Stomach (tissue), 9 donors: Measurements from ENCODE around the gene ABCG5. TPM values are rescaled to one million over a fixed set of nuclear protein-coding genes. Genes with fewer than 3 reads are reported as not detected.

Experiments used
- DNase-seq, 2 donors: peaks; one replicate each; pipeline versions ENCODE4 v3.0.0 to v3.0.0-alpha.2; 2013 to 2019
- H3K27ac ChIP-seq, 5 donors: fragments of 200-600 bp in 4 of 5; sonication (generic) in 4 of 5; one replicate each; pipeline ENCODE4 v1.5.1; 2013 to 2019; ENCODE audit warnings: mild to moderate bottlenecking in 1 of 5, moderate library complexity in 1 of 5
- H3K27me3 ChIP-seq, 3 donors: fragments of 200-600 bp; sonication (generic); one replicate each; pipeline ENCODE4 v1.5.1; 2017 to 2019; ENCODE audit warnings: mixed run types in 1 of 3
- H3K36me3 ChIP-seq, 4 donors: fragments of 200-600 bp; sonication (generic); 1 replicate in 3 of 4; 2 replicates in 1 of 4; pipeline ENCODE4 v1.5.1; 2016 to 2019
- H3K4me1 ChIP-seq, 4 donors: fragments of 200-600 bp; sonication (generic); one replicate each; pipeline ENCODE4 v1.5.1; 2016 to 2019
- H3K4me3 ChIP-seq, 4 donors: fragments of 200-600 bp; sonication (generic) in 3 of 4; one replicate each; pipeline ENCODE4 v1.5.1; 2016 to 2019; ENCODE audit warnings: mild to moderate bottlenecking in 1 of 4
- H3K9me3 ChIP-seq, 4 donors: fragments of 200-600 bp; sonication (generic); one replicate each; pipeline ENCODE4 v1.5.1; 2016 to 2019
- CTCF ChIP-seq, 7 experiments: fragments of 450-650 bp in 4 of 7; fragments of 200-600 bp in 3 of 7; sonication (generic) in 3 of 7; IDR thresholded peaks; one replicate each; pipeline ENCODE4 v1.5.1; 2016 to 2019; ENCODE audit warnings: antibody characterized with exemption in 7 of 7, control low read depth in 2 of 7, mild to moderate bottlenecking in 1 of 7
- EP300 ChIP-seq: sonication (generic); formaldehyde crosslinking; IDR thresholded peaks from one replicate; pipeline ENCODE4 v1.6.1; 2017; ENCODE audit warnings: antibody characterized with exemption
- POLR2A ChIP-seq, 4 donors: fragments of 450-650 bp; IDR thresholded peaks; one replicate each; pipeline ENCODE4 v1.6.1; 2016; ENCODE audit warnings: antibody characterized with exemption in 4 of 4, control low read depth in 2 of 4, mild to moderate bottlenecking in 1 of 4, moderate library complexity in 1 of 4
- POLR2AphosphoS5 ChIP-seq, 3 donors: sonication (generic); formaldehyde crosslinking; IDR thresholded peaks; one replicate each; pipeline ENCODE4 v1.6.1; 2016; ENCODE audit warnings: antibody characterized with exemption in 3 of 3
- WGBS, 5 donors: extraction: QIAGEN DNeasy Blood & Tissue Kit in 3 of 5; methylation state at CpG; one replicate each; pipeline versions ENCODE4 v1.1.5 to v1.1.7; 2013 to 2018; 5-methylcytosine and 5-hydroxymethylcytosine counted together
- intact Hi-C: fragments of 100-400 bp; cut with DNase I; formaldehyde crosslinking; loops from one replicate; pipeline ENCODE4 v1.15.1; 2023; ENCODE audit warnings: low total_unique reads
- polyA plus RNA-seq, 3 donors: library from polyadenylated mRNA; stranded (reverse); fragments of 200-250 nt; gene quantifications; one replicate each; pipeline ENCODE4 v1.2.3, GENCODE V29; 2013
- total RNA-seq, 5 donors: library from RNA; depleted of rRNA; stranded (reverse); fragments of >200 nt; gene quantifications; one replicate each; pipeline versions ENCODE4 v1.1.0 to v1.2.3, GENCODE V29; 2014 to 2016
- donor health status: healthy with polysubstance abuse.
- donor health status: Bipolar disorder and iron deficiency.
- donor health status: healthy.

Gene ABCG5
- total and polyA plus RNA-seq, 8 donors = 0.92 TPM; not detected in 7

GRCh38 chr2:43777306-43777926, 61.2 kb downstream of the ABCG5 start:
- Histone ChIP-seq H3K4me3 (no peak overlapping the region), H3K4me1 (peaks cover 0 to 14% (median 4%) of the 10 kb centered on the region in 4 donors), H3K9me3 (no peaks in the 10 kb centered on the region), H3K36me3 (peaks cover 0 to 22% (median 14%) of the 10 kb centered on the region in 4 donors), H3K27me3 (no peaks in the 10 kb centered on the region), H3K27ac (no peak overlapping the region)
- 95 to 98% (median 98%) methylated on average over 8 of the region's 8 CpGs for WGBS, 5 donors
- DNase-seq = no peak
- intact Hi-C loops = no loop called here
- TF ChIP-seq EP300 (no peak), POLR2AphosphoS5 (IDR thresholded peaks at IDR 0.05) (no peak), CTCF (IDR thresholded peaks at IDR 0.05) (no peak), POLR2A (IDR thresholded peaks at IDR 0.05) (no peak)

- WGBS, 5 donors = 70 to 91% (median 78%) methylated on average over 1 of the region's 1 CpG
- Histone ChIP-seq H3K9me3 (no peaks in the 10 kb centered on the region), H3K27ac (no peak overlapping the region), H3K4me3 (no peak overlapping the region), H3K36me3 (peaks cover 0 to 22% (median 14%) of the 10 kb centered on the region in 4 donors), H3K27me3 (no peaks in the 10 kb centered on the region), H3K4me1 (peaks cover 0 to 14% (median 4%) of the 10 kb centered on the region in 4 donors)
- intact Hi-C loops = no loop called here
- no peak for DNase-seq
- TF ChIP-seq EP300 (no peak), POLR2AphosphoS5 (IDR thresholded peaks at IDR 0.05) (no peak), POLR2A (IDR thresholded peaks at IDR 0.05) (no peak), CTCF (IDR thresholded peaks at IDR 0.05) (no peak)
Observed at GRCh38 chr2:43776324-43776723, 62.3 kb downstream of the ABCG5 start.

GRCh38 chr2:43774617-43775016, 64.0 kb downstream of the ABCG5 start:
- intact Hi-C loops = no loop called here
- WGBS, 5 donors = 13 to 23% (median 19%) methylated on average over 7 of the region's 7 CpGs
- TF ChIP-seq CTCF (IDR thresholded peaks at IDR 0.05) (no peak), EP300 (no peak), POLR2A (IDR thresholded peaks at IDR 0.05) (no peak), POLR2AphosphoS5 (IDR thresholded peaks at IDR 0.05) (no peak)

GRCh38 chr2:43773876-43774613, 64.6 kb downstream of the ABCG5 start, which contains the start of gene DYNC2LI1:
DYNC2LI1 (plus strand) TSS chr2:43774039; CDS start chr2:43774139, 100 bp downstream.
- Histone ChIP-seq H3K9me3 (no peaks in the 10 kb centered on the region), H3K27ac (peak within 1 kb of the TSS; percentile 85 to 97 (median 90)), H3K4me1 (peaks cover 0 to 14% (median 4%) of the 10 kb centered on the region in 4 donors), H3K27me3 (no peaks in the 10 kb centered on the region), H3K4me3 (peak within 1 kb of the TSS; percentile 64 to 69 (median 68)), H3K36me3 (peaks cover 0 to 16% (median 11%) of the 10 kb centered on the region in 4 donors)
- TF ChIP-seq POLR2AphosphoS5 (IDR thresholded peaks at IDR 0.05) (peak; percentile 50 to 88 (median 80)), EP300 (no peak), POLR2A (IDR thresholded peaks at IDR 0.05) (peak in 1 of 4 donors; percentile 9)
- intact Hi-C loops = no loop called here
- 0 to 1% (median 0%) methylated on average over 31 of the region's 31 CpGs for WGBS, 5 donors
- peak; percentile 92 to 98 for DNase-seq

More at GRCh38 chr2:43774617-43775016, 64.0 kb downstream of the ABCG5 start:
- Histone ChIP-seq H3K4me1 (peaks cover 0 to 14% (median 4%) of the 10 kb centered on the region in 4 donors), H3K9me3 (no peaks in the 10 kb centered on the region), H3K36me3 (peaks cover 0 to 22% (median 13%) of the 10 kb centered on the region in 4 donors), H3K27me3 (no peaks in the 10 kb centered on the region), H3K4me3 (peak overlapping the region; percentile 64 to 69 (median 68)), H3K27ac (peak overlapping the region; percentile 21 to 91 (median 90))
- no peak for DNase-seq
